HL-60 (cell line): ENCODE measurements around the gene TMEM40.

Source experiments
- CTCF ChIP-seq: IDR thresholded peaks from one replicate; pipeline ENCODE4 v1.5.1; 2011; ENCODE audit warnings: low read length, control low read depth, inconsistent platforms; ENCODE audit not compliant: insufficient read depth
- GABPA ChIP-seq: IDR thresholded peaks from 2 replicates; pipeline ENCODE4 v1.6.1; 2012; ENCODE audit warnings: low read depth
- POLR2AphosphoS5 ChIP-seq: IDR thresholded peaks from 2 replicates; pipeline ENCODE4 v1.6.1; 2012; ENCODE audit warnings: low read depth
- REST ChIP-seq: IDR thresholded peaks from 2 replicates; pipeline ENCODE4 v1.6.1; 2012; ENCODE audit warnings: low read depth; ENCODE audit not compliant: insufficient replicate concordance
- SPI1 ChIP-seq: IDR thresholded peaks from 2 replicates; pipeline ENCODE4 v1.6.1; 2012; ENCODE audit warnings: low read depth, mild to moderate bottlenecking, borderline replicate concordance

- peak; percentile 96 for TF ChIP-seq CTCF
- TF ChIP-seq POLR2AphosphoS5, result no peak
- no peak for TF ChIP-seq REST
- no peak for TF ChIP-seq GABPA
- no peak for TF ChIP-seq SPI1
Observed at GRCh38 chr3:12719984-12720898, 38.8 kb downstream of the TMEM40 start.
